H1 (cell line): Measurements from ENCODE around the gene PACSIN1. TPM values are rescaled to one million over a fixed set of nuclear protein-coding genes. Genes with fewer than 3 reads are reported as not detected.

Experiments
- CHD7 ChIP-seq: fragments of 300-600 bp; sonication (generic); IDR thresholded peaks from 2 replicates; pipeline ENCODE4 v1.7.1; 2012; ENCODE audit warnings: low read length, moderate library complexity, mild to moderate bottlenecking, inconsistent platforms; ENCODE audit not compliant: insufficient replicate concordance
- POU5F1 ChIP-seq: IDR thresholded peaks from 2 replicates; pipeline ENCODE4 v1.6.1; 2011; ENCODE audit warnings: low read depth, mild to moderate bottlenecking, low read length, moderate library complexity
- RBBP5 ChIP-seq: IDR thresholded peaks from 2 replicates; pipeline ENCODE4 v1.7.1; 2012; ENCODE audit warnings: low read depth, mild to moderate bottlenecking, inconsistent platforms, low read length, moderate library complexity, borderline replicate concordance
- ZNF274 ChIP-seq: IDR thresholded peaks from 2 replicates; pipeline ENCODE4 v1.7.0; 2012; ENCODE audit warnings: low read length, borderline replicate concordance; ENCODE audit errors: extremely low read depth
- polyA plus RNA-seq, 7 experiments: library from polyadenylated mRNA; depleted of rRNA in 3 of 7; stranded (reverse) in 5 of 7; unstranded in 2 of 7; fragments of >200 nt in 5 of 7; fragments of 200-250 nt in 2 of 7; gene quantifications; 1 replicate in 5 of 7; 2 replicates in 1 of 7; 4 replicates in 1 of 7; pipeline versions ENCODE4 v1.2.1 to v1.2.3, GENCODE V29; 2011 to 2013; ENCODE audit warnings: missing spikeins in 2 of 7, mixed read lengths in 2 of 7
- total RNA-seq: library from RNA; stranded (reverse); fragmentation: NEBNext Ultra II Directional; extraction: Animal tissue kit (Norgen Biotek cat#: 25700); gene quantifications from 2 replicates; pipeline ENCODE4 v1.2.1, GENCODE V29; 2021

Gene PACSIN1
- total and polyA plus RNA-seq, 2 of the 8 experiments (the other 6 are each of a cell fraction or from before 2014, with no cell fraction given) = 5.9 to 11.1 TPM

- no peak for TF ChIP-seq CHD7
- TF ChIP-seq ZNF274 = no peak
- TF ChIP-seq RBBP5 = no peak
- TF ChIP-seq POU5F1 = no peak
Measured at GRCh38 chr6:34527751-34528670, 62.1 kb downstream of the PACSIN1 start (continued).
